Astrocyte (in vitro differentiated cells and primary cell): ENCODE data around the gene TTPAL. TPM values are rescaled to one million over a fixed set of nuclear protein-coding genes. Genes with fewer than 3 reads are reported as not detected.

Experiments used
- DNase-seq: peaks from one replicate; pipeline ENCODE4 v3.0.0-alpha.2; 2010; ENCODE audit warnings: low read depth
- FAIRE-seq: peaks from 2 replicates; lab custom pipeline; 2011; peaks lifted over from hg19 to GRCh38; lab: Jason Lieb, UNC
- H2AFZ ChIP-seq: 2 replicates; pipeline ENCODE4 v1.6.0; 2012; ENCODE audit warnings: low read depth, low read length, inconsistent platforms
- H3K27ac ChIP-seq: 2 replicates; pipeline ENCODE4 v1.5.1; 2011; ENCODE audit warnings: low read depth, low read length, inconsistent platforms
- H3K27me3 ChIP-seq: 2 replicates; pipeline ENCODE4 v1.6.0; 2011; ENCODE audit warnings: low read length, inconsistent platforms; ENCODE audit not compliant: insufficient read depth
- H3K36me3 ChIP-seq: 2 replicates; pipeline ENCODE4 v1.5.1; 2011; ENCODE audit warnings: low read length, inconsistent platforms; ENCODE audit not compliant: insufficient read depth
- H3K4me1 ChIP-seq: 2 replicates; pipeline ENCODE4 v1.5.1; 2011; ENCODE audit warnings: low read length, inconsistent platforms; ENCODE audit not compliant: insufficient read depth
- H3K4me2 ChIP-seq: 2 replicates; pipeline ENCODE4 v1.6.0; 2012; ENCODE audit warnings: low read length, inconsistent platforms
- H3K4me3 ChIP-seq: 2 replicates; pipeline ENCODE4 v1.5.1; 2011; ENCODE audit warnings: low read depth, mild to moderate bottlenecking, low read length, inconsistent platforms; ENCODE audit not compliant: insufficient read depth
- H3K79me2 ChIP-seq: 2 replicates; pipeline ENCODE4 v1.6.0; 2012; ENCODE audit warnings: mild to moderate bottlenecking, low read length, inconsistent platforms; ENCODE audit not compliant: insufficient read depth
- H3K9ac ChIP-seq: 2 replicates; pipeline ENCODE4 v1.6.0; 2012; ENCODE audit warnings: mild to moderate bottlenecking, low read length, inconsistent platforms
- H3K9me3 ChIP-seq: 2 replicates; pipeline ENCODE4 v1.5.1; 2012; ENCODE audit warnings: low read depth, mild to moderate bottlenecking, low read length, inconsistent platforms; ENCODE audit not compliant: insufficient read depth
- H4K20me1 ChIP-seq: 2 replicates; pipeline ENCODE4 v1.6.0; 2012; ENCODE audit warnings: low read length, inconsistent platforms; ENCODE audit not compliant: insufficient read depth
- H3K27ac Mint-ChIP-seq: one replicate; pipeline ENCODE4 v1.8.0; 2021; ENCODE audit warnings: mild to moderate bottlenecking, mixed read lengths; ENCODE audit not compliant: unreplicated experiment
- H3K27me3 Mint-ChIP-seq: one replicate; pipeline ENCODE4 v1.8.0; 2021; ENCODE audit warnings: low read depth, mixed read lengths; ENCODE audit not compliant: unreplicated experiment
- H3K36me3 Mint-ChIP-seq: one replicate; pipeline ENCODE4 v1.8.0; 2021; ENCODE audit warnings: low read depth, mixed read lengths; ENCODE audit not compliant: unreplicated experiment
- H3K4me1 Mint-ChIP-seq: one replicate; pipeline ENCODE4 v1.8.0; 2021; ENCODE audit warnings: low read depth, mixed read lengths; ENCODE audit not compliant: unreplicated experiment
- H3K4me3 Mint-ChIP-seq: one replicate; pipeline ENCODE4 v1.8.0; 2021; ENCODE audit warnings: mild to moderate bottlenecking, moderate library complexity, mixed read lengths; ENCODE audit not compliant: unreplicated experiment
- H3K9me3 Mint-ChIP-seq: one replicate; pipeline ENCODE4 v1.8.0; 2021; ENCODE audit warnings: mild to moderate bottlenecking, mixed read lengths; ENCODE audit not compliant: unreplicated experiment
- EZH2 ChIP-seq: IDR thresholded peaks from 2 replicates; pipeline ENCODE4 v1.6.1; 2012; ENCODE audit warnings: mild to moderate bottlenecking, low read length, inconsistent platforms; ENCODE audit not compliant: insufficient read depth
- total RNA-seq: library from RNA; stranded (reverse); gene quantifications from 2 replicates; pipeline ENCODE4 v1.2.1, GENCODE V29; 2021
- TF ChIP-seq, protein P1 (sequence below): IDR thresholded peaks from 2 replicates; pipeline ENCODE4 v1.5.1; 2011; ENCODE audit warnings: low read depth, mild to moderate bottlenecking, inconsistent platforms, low read length, moderate library complexity; ENCODE audit not compliant: insufficient read depth

The TTPAL gene
- total RNA-seq, 1 donor from 2014 or later: 23.3 TPM

DNA sequence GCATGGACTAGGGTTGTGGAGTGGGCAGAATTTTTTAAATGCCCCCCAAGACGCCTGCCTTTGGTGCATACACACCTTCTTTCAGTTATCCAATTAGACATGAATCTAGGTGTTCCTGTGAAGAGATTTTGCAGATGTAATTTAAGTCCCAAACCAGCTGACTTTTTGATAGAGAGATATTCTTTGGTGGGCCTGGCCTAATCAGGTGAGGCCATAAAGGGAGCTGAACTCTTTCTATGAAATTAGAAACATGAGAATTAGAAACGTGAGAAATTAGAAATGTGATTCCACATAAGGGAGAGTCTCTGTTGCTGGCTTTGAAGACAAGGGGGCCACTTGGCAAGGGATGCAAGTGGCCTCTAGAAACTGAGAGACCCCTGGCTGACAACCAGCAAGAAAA is 36.4 kb upstream of the TTPAL start:
- H3K27me3 Mint-ChIP-seq: peaks cover 16% of the 10 kb centered on the region
- FAIRE-seq: no peak
- no peak overlapping the region for H3K4me3 Mint-ChIP-seq

DNA sequence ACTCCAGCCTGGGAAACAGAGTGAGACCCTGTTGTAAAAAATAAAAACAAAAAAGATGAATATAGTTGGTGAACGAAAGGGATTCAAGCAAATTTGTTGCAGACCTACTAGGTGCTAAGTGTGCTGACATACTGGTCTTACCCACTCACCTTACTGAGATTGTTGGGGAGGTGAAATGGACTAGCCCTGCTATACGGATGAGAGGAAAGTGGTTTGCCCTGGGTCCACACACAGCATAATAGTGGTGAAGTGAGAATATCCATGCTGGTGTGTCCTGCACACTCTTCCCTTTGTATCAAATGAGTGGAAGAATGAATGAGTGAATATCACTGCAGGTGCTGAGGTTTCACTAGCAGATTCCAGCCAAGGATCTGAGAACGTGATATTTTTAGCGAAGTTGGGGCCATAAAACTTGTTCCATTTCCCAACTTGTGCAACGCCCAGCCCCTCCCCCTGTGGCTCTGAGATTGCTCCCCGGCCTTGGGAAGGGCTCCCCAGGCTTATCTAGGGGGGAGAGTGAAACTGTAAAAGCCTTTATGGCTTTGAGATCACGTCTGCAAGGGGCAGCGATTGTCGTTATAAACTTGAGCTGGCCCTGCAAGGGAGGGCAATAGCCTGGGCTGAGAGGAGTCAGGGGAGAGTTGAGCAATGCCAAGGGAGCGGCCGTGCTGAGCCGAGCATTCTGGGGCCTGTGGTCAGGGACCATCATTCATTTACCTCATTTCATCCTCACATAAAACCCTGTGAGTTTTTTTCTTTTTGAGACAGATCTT is 33.2 kb upstream of the TTPAL start:
- H4K20me1 ChIP-seq: no peaks in the 10 kb centered on the region
- no peaks in the 10 kb centered on the region for H3K36me3 Mint-ChIP-seq
- no peak overlapping the region for H3K27ac Mint-ChIP-seq
- H3K27ac ChIP-seq: no peak overlapping the region
- FAIRE-seq: no peak
- H3K36me3 ChIP-seq: no peaks in the 10 kb centered on the region
- no peaks in the 10 kb centered on the region for H3K9me3 Mint-ChIP-seq
- H3K9me3 ChIP-seq: no peaks in the 10 kb centered on the region
- H3K27me3 Mint-ChIP-seq: peaks cover 30% of the 10 kb centered on the region
- no peak overlapping the region for H3K9ac ChIP-seq
- DNase-seq: no peak
- H3K79me2 ChIP-seq: no peaks in the 10 kb centered on the region
- no peaks in the 10 kb centered on the region for H3K4me1 Mint-ChIP-seq
- no peak overlapping the region for H3K4me2 ChIP-seq
- TF ChIP-seq EZH2: no peak
- TF ChIP-seq, protein P1, sequence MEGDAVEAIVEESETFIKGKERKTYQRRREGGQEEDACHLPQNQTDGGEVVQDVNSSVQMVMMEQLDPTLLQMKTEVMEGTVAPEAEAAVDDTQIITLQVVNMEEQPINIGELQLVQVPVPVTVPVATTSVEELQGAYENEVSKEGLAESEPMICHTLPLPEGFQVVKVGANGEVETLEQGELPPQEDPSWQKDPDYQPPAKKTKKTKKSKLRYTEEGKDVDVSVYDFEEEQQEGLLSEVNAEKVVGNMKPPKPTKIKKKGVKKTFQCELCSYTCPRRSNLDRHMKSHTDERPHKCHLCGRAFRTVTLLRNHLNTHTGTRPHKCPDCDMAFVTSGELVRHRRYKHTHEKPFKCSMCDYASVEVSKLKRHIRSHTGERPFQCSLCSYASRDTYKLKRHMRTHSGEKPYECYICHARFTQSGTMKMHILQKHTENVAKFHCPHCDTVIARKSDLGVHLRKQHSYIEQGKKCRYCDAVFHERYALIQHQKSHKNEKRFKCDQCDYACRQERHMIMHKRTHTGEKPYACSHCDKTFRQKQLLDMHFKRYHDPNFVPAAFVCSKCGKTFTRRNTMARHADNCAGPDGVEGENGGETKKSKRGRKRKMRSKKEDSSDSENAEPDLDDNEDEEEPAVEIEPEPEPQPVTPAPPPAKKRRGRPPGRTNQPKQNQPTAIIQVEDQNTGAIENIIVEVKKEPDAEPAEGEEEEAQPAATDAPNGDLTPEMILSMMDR: no peak
- no peaks in the 10 kb centered on the region for H3K4me1 ChIP-seq
- H2AFZ ChIP-seq: no peak overlapping the region
- no peak overlapping the region for H3K4me3 ChIP-seq
- H3K27me3 ChIP-seq: peaks cover 10% of the 10 kb centered on the region
- no peak overlapping the region for H3K4me3 Mint-ChIP-seq

More for the DNA sequence above, 36.4 kb upstream of the TTPAL start:
- Histone ChIP-seq H3K27me3 (peaks cover 3% of the 10 kb centered on the region), H3K4me3 (no peak overlapping the region), H4K20me1 (no peaks in the 10 kb centered on the region), H3K79me2 (no peaks in the 10 kb centered on the region), H3K4me1 (no peaks in the 10 kb centered on the region), H3K9me3 (no peaks in the 10 kb centered on the region), H3K9ac (no peak overlapping the region), H3K36me3 (no peaks in the 10 kb centered on the region), H2AFZ (no peak overlapping the region), H3K27ac (no peak overlapping the region), H3K4me2 (no peak overlapping the region)
- Mint-ChIP-seq H3K27ac (no peak overlapping the region), H3K9me3 (no peaks in the 10 kb centered on the region), H3K4me1 (no peaks in the 10 kb centered on the region), H3K36me3 (no peaks in the 10 kb centered on the region)
- DNase-seq: no peak
- no peak for TF ChIP-seq EZH2
- TF ChIP-seq, protein P1: no peak
